ENCODE data around the gene ACTN4.

DNA sequence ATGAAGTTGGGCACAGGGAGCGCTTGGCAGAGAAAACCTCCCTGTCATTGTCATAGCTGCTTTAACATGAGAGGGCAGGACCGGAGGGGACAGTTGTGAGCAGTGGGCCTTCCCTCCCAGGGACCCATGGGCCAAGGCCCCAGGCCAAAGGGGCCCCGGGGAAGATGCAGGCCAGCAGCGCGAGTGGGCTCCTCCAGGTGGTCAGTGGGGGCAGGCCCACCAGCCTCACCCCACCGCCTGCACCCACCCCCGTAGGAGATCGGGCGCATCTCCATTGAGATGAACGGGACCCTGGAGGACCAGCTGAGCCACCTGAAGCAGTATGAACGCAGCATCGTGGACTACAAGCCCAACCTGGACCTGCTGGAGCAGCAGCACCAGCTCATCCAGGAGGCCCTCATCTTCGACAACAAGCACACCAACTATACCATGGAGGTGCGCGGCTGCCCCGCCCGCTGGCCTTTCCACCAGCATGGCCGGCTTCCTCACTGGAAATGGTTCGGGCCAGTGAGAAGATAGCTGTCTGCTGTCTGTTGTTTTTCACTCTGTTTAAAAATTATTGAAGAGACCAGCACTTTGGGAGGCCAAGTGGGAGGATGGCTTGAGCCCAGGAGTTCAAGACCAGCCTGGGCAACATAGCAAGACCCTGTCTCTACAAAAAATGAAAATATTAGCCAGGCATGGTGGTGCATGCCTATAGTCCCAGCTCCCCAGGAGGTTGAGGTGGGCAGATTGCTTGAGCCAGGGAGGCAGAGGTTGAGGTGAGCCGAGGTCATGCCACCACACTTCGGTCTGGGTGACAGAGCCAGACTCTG, 78.2 kb downstream of the ACTN4 start:
- TF ChIP-seq, protein P1, sequence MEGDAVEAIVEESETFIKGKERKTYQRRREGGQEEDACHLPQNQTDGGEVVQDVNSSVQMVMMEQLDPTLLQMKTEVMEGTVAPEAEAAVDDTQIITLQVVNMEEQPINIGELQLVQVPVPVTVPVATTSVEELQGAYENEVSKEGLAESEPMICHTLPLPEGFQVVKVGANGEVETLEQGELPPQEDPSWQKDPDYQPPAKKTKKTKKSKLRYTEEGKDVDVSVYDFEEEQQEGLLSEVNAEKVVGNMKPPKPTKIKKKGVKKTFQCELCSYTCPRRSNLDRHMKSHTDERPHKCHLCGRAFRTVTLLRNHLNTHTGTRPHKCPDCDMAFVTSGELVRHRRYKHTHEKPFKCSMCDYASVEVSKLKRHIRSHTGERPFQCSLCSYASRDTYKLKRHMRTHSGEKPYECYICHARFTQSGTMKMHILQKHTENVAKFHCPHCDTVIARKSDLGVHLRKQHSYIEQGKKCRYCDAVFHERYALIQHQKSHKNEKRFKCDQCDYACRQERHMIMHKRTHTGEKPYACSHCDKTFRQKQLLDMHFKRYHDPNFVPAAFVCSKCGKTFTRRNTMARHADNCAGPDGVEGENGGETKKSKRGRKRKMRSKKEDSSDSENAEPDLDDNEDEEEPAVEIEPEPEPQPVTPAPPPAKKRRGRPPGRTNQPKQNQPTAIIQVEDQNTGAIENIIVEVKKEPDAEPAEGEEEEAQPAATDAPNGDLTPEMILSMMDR (IDR thresholded peaks at IDR 0.05): no peak
- TF ChIP-seq POLR2A (IDR thresholded peaks at IDR 0.05): no peak

Data from ovary (tissue), 3 donors.